GM19324 (cell line): ENCODE data around the gene PIP4K2B.
A peak's percentile ranks its signal among the peaks of the same experiment; 100 is the strongest.
"Not testable (repeated sequence)": the region's sequence is repeated elsewhere in the genome, so short reads cannot be mapped to it uniquely, and the experiment has no call there.

Experiments
- ATAC-seq: cut with Tn5 transposase; IDR thresholded peaks from one replicate; pipeline ENCODE4 v1.9.1; 2021; ENCODE audit warnings: mild to moderate bottlenecking, moderate library complexity; ENCODE audit not compliant: unreplicated experiment, low FRiP score

PIP4K2B gene

GRCh38 chr17:38799501-38800236 is at the start of gene PIP4K2B:
TSS of gene PIP4K2B (minus strand) at chr17:38799556. CDS start at chr17:38799424, 132 bp downstream.
- peak; percentile 84 for ATAC-seq

- no peak for ATAC-seq
These were observed 49.2 kb upstream of the PIP4K2B start for GRCh38 chr17:38848557-38848891.

GRCh38 chr17:38844261-38844757 is 45.0 kb upstream of the PIP4K2B start:
- no peak for ATAC-seq

GRCh38 chr17:38825762-38826247 is 26.4 kb upstream of the PIP4K2B start:
- no peak for ATAC-seq

- peak; percentile 97 for ATAC-seq
These were observed 25.8 kb upstream of the PIP4K2B start, which contains the start of gene CWC25 for GRCh38 chr17:38824899-38825761. TSS of gene CWC25 (minus strand) at chr17:38825321. CDS start at chr17:38825183, 138 bp downstream.

GRCh38 chr17:38815576-38816193 is 16.3 kb upstream of the PIP4K2B start:
- ATAC-seq = no peak

- ATAC-seq = no peak
These were observed 10.5 kb upstream of the PIP4K2B start for GRCh38 chr17:38809828-38810227.

- no peak for ATAC-seq
These were observed 943 bp upstream of the PIP4K2B start for GRCh38 chr17:38800237-38800760.

- no peak for ATAC-seq
These were observed 499 bp downstream of the PIP4K2B start for GRCh38 chr17:38798614-38799500.

GRCh38 chr17:38797828-38798227 is 1.5 kb downstream of the PIP4K2B start:
- ATAC-seq = no peak

- no peak for ATAC-seq
These were observed 2.2 kb downstream of the PIP4K2B start for GRCh38 chr17:38797158-38797490.

GRCh38 chr17:38796451-38797157 is 2.8 kb downstream of the PIP4K2B start:
- ATAC-seq = no peak

GRCh38 chr17:38794221-38794620 is 5.1 kb downstream of the PIP4K2B start:
- ATAC-seq = no peak

GRCh38 chr17:38791162-38791561 is 8.2 kb downstream of the PIP4K2B start:
- no peak for ATAC-seq

GRCh38 chr17:38790148-38790707 is 9.1 kb downstream of the PIP4K2B start:
- ATAC-seq = not testable (repeated sequence)

- no peak for ATAC-seq
These were observed 10.2 kb downstream of the PIP4K2B start for GRCh38 chr17:38789185-38789584.

- ATAC-seq = not testable (repeated sequence)
These were observed 11.4 kb downstream of the PIP4K2B start for GRCh38 chr17:38787999-38788398.

- ATAC-seq = no peak
These were observed 13.0 kb downstream of the PIP4K2B start for GRCh38 chr17:38786372-38786771.

GRCh38 chr17:38783227-38783626 is 16.1 kb downstream of the PIP4K2B start:
- no peak for ATAC-seq
